ENCODE results near the gene DDX60.
"Not testable (repeated sequence)": the region's sequence is repeated elsewhere in the genome, so short reads cannot be mapped to it uniquely, and the experiment has no call there.

DDX60 gene

GRCh38 chr4:168293386-168293975, 25.1 kb downstream of the DDX60 start:
- in situ Hi-C loops (cut with MboI; ENCODE audit: low sequenced_read_pairs): no loop called here

GRCh38 chr4:168291242-168291641, 27.3 kb downstream of the DDX60 start:
- in situ Hi-C loops (cut with MboI; ENCODE audit: low sequenced_read_pairs): no loop called here

- in situ Hi-C loops (cut with MboI; ENCODE audit: low sequenced_read_pairs): not testable (repeated sequence)
These were observed 32.7 kb downstream of the DDX60 start for GRCh38 chr4:168285850-168286249.

- in situ Hi-C loops (cut with MboI; ENCODE audit: low sequenced_read_pairs): no loop called here
These were observed 39.0 kb downstream of the DDX60 start for GRCh38 chr4:168279556-168279955.

GRCh38 chr4:168275836-168276235, 42.7 kb downstream of the DDX60 start:
- in situ Hi-C loops (cut with MboI; ENCODE audit: low sequenced_read_pairs): no loop called here

- in situ Hi-C loops (cut with MboI; ENCODE audit: low sequenced_read_pairs): no loop called here
These were observed 43.7 kb downstream of the DDX60 start for GRCh38 chr4:168274871-168275270.

- in situ Hi-C loops (cut with MboI; ENCODE audit: low sequenced_read_pairs): no loop called here
These were observed 44.7 kb downstream of the DDX60 start for GRCh38 chr4:168273838-168274237.

- in situ Hi-C loops (cut with MboI; ENCODE audit: low sequenced_read_pairs): no loop called here
These were observed 46.1 kb downstream of the DDX60 start for GRCh38 chr4:168272488-168272887.

- in situ Hi-C loops (cut with MboI; ENCODE audit: low sequenced_read_pairs): no loop called here
These were observed 48.7 kb downstream of the DDX60 start for GRCh38 chr4:168269896-168270295.

- in situ Hi-C loops (cut with MboI; ENCODE audit: low sequenced_read_pairs): no loop called here
These were observed 53.2 kb downstream of the DDX60 start for GRCh38 chr4:168265327-168265726.

- in situ Hi-C loops (cut with MboI; ENCODE audit: low sequenced_read_pairs): no loop called here
These were observed 53.6 kb downstream of the DDX60 start for GRCh38 chr4:168264903-168265302.

GRCh38 chr4:168263039-168263438, 55.5 kb downstream of the DDX60 start:
- in situ Hi-C loops (cut with MboI; ENCODE audit: low sequenced_read_pairs): no loop called here

GRCh38 chr4:168259096-168259495, 59.5 kb downstream of the DDX60 start:
- in situ Hi-C loops (cut with MboI; ENCODE audit: low sequenced_read_pairs): no loop called here

GRCh38 chr4:168257768-168258167, 60.8 kb downstream of the DDX60 start:
- in situ Hi-C loops (cut with MboI; ENCODE audit: low sequenced_read_pairs): no loop called here

GRCh38 chr4:168248176-168248710, 70.3 kb downstream of the DDX60 start:
- in situ Hi-C loops (cut with MboI; ENCODE audit: low sequenced_read_pairs): no loop called here

GRCh38 chr4:168247603-168248002, 70.9 kb downstream of the DDX60 start:
- in situ Hi-C loops (cut with MboI; ENCODE audit: low sequenced_read_pairs): no loop called here

- in situ Hi-C loops (cut with MboI; ENCODE audit: low sequenced_read_pairs): no loop called here
These were observed 76.6 kb downstream of the DDX60 start for GRCh38 chr4:168241953-168242352.

- in situ Hi-C loops (cut with MboI; ENCODE audit: low sequenced_read_pairs): no loop called here
These were observed 77.7 kb downstream of the DDX60 start for GRCh38 chr4:168240821-168241220.

GRCh38 chr4:168221301-168221700, 97.3 kb downstream of the DDX60 start:
- in situ Hi-C loops (cut with MboI; ENCODE audit: low sequenced_read_pairs): no loop called here

GRCh38 chr4:168220893-168221292, 97.7 kb downstream of the DDX60 start:
- in situ Hi-C loops (cut with MboI; ENCODE audit: low sequenced_read_pairs): no loop called here

GRCh38 chr4:168218645-168219044, 99.9 kb downstream of the DDX60 start:
- in situ Hi-C loops (cut with MboI; ENCODE audit: low sequenced_read_pairs): no loop called here

GRCh38 chr4:168213511-168213910, 105.0 kb downstream of the DDX60 start:
- in situ Hi-C loops (cut with MboI; ENCODE audit: low sequenced_read_pairs): not testable (repeated sequence)

GRCh38 chr4:168212656-168213055, 105.9 kb downstream of the DDX60 start:
- in situ Hi-C loops (cut with MboI; ENCODE audit: low sequenced_read_pairs): no loop called here

Measured in HL-60/S4 treated with retinoic acid at 250 ng/mL for 4 days and 3 days (cell line).